ENCODE results near the gene PIGU. TPM values are rescaled to one million over a fixed set of nuclear protein-coding genes. Genes with fewer than 3 reads are reported as not detected.
A peak's percentile ranks its signal among the peaks of the same experiment; 100 is the strongest.

PIGU gene
- total and polyA plus RNA-seq, 2 of the 13 experiments (the other 11 are each of a cell fraction or from before 2014, with no cell fraction given): 45.5 to 231 TPM

GRCh38 chr20:34525709-34526416, 151.0 kb downstream of the PIGU start (continued):
- TF ChIP-seq FOXA1 (IDR thresholded peaks at IDR 0.05) (peak; percentile 88), FOXA1 (CRISPR knock-in tag; IDR thresholded peaks at IDR 0.05) (peak; percentile 93), ZNF160 (CRISPR knock-in tag; IDR thresholded peaks at IDR 0.05) (no peak), NR2F2 (IDR thresholded peaks at IDR 0.05; ENCODE audit: borderline replicate concordance, low read depth) (no peak), GABPA (IDR thresholded peaks at IDR 0.05; ENCODE audit: low read depth, low read length) (no peak), GABPA (CRISPR knock-in tag; IDR thresholded peaks at IDR 0.05; ENCODE audit: low read depth) (peak; percentile 71), HOXA3 (CRISPR knock-in tag; IDR thresholded peaks at IDR 0.05) (no peak; the same call in 1 of the 2 replicates), ZFY (CRISPR knock-in tag; IDR thresholded peaks at IDR 0.05) (peak; percentile 41; the same call in 1 of the 2 replicates), PHF8 (CRISPR knock-in tag; IDR thresholded peaks at IDR 0.05) (peak; percentile 31; the same call in 1 of the 2 replicates), ZNF121 (CRISPR knock-in tag; IDR thresholded peaks at IDR 0.05) (peak; percentile 34; the same call in 1 of the 2 replicates), RBFOX2 (IDR thresholded peaks at IDR 0.05; ENCODE audit: low read depth, low read length) (peak; percentile 43), ZNF670 (CRISPR knock-in tag; IDR thresholded peaks at IDR 0.05; ENCODE audit: borderline replicate concordance) (peak; percentile 98), TFDP2 (CRISPR knock-in tag; IDR thresholded peaks at IDR 0.05) (no peak), THAP11 (CRISPR knock-in tag; IDR thresholded peaks at IDR 0.05) (peak; percentile 79; the same call in 1 of the 2 replicates), ZNF20 (CRISPR knock-in tag; IDR thresholded peaks at IDR 0.05) (no peak), JUNB (CRISPR knock-in tag; IDR thresholded peaks at IDR 0.05; ENCODE audit: borderline replicate concordance) (peak; percentile 96), KMT2A (CRISPR knock-in tag; IDR thresholded peaks at IDR 0.05) (peak; percentile 44; the same call in 1 of the 2 replicates), ZNF337 (CRISPR knock-in tag; IDR thresholded peaks at IDR 0.05; ENCODE audit: borderline replicate concordance, low read depth) (no peak), ARNTL (CRISPR knock-in tag; IDR thresholded peaks at IDR 0.05) (peak; percentile 77), ZNF775 (CRISPR knock-in tag; IDR thresholded peaks at IDR 0.05; ENCODE audit: borderline replicate concordance) (no peak), ZBTB46 (CRISPR knock-in tag; IDR thresholded peaks at IDR 0.05; ENCODE audit: borderline replicate concordance) (peak; percentile 79; the same call in 1 of the 2 replicates), ZNF766 (CRISPR knock-in tag; IDR thresholded peaks at IDR 0.05; ENCODE audit: borderline replicate concordance) (peak; percentile 65; the same call in 1 of the 2 replicates)
- TF ChIP-seq, protein P1, sequence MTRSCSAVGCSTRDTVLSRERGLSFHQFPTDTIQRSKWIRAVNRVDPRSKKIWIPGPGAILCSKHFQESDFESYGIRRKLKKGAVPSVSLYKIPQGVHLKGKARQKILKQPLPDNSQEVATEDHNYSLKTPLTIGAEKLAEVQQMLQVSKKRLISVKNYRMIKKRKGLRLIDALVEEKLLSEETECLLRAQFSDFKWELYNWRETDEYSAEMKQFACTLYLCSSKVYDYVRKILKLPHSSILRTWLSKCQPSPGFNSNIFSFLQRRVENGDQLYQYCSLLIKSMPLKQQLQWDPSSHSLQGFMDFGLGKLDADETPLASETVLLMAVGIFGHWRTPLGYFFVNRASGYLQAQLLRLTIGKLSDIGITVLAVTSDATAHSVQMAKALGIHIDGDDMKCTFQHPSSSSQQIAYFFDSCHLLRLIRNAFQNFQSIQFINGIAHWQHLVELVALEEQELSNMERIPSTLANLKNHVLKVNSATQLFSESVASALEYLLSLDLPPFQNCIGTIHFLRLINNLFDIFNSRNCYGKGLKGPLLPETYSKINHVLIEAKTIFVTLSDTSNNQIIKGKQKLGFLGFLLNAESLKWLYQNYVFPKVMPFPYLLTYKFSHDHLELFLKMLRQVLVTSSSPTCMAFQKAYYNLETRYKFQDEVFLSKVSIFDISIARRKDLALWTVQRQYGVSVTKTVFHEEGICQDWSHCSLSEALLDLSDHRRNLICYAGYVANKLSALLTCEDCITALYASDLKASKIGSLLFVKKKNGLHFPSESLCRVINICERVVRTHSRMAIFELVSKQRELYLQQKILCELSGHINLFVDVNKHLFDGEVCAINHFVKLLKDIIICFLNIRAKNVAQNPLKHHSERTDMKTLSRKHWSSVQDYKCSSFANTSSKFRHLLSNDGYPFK (CRISPR knock-in tag; IDR thresholded peaks at IDR 0.05; ENCODE audit: borderline replicate concordance): peak; percentile 84; the same call in 1 of the 2 replicates
- TF ChIP-seq, protein P2, sequence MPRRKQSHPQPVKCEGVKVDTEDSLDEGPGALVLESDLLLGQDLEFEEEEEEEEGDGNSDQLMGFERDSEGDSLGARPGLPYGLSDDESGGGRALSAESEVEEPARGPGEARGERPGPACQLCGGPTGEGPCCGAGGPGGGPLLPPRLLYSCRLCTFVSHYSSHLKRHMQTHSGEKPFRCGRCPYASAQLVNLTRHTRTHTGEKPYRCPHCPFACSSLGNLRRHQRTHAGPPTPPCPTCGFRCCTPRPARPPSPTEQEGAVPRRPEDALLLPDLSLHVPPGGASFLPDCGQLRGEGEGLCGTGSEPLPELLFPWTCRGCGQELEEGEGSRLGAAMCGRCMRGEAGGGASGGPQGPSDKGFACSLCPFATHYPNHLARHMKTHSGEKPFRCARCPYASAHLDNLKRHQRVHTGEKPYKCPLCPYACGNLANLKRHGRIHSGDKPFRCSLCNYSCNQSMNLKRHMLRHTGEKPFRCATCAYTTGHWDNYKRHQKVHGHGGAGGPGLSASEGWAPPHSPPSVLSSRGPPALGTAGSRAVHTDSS (CRISPR knock-in tag; conservative IDR thresholded peaks at IDR 0.05): no peak
